GM19043 (cell line): Measurements from ENCODE around the gene TOP2B.

Experiments used
- ATAC-seq: cut with Tn5 transposase; IDR thresholded peaks from one replicate; pipeline ENCODE4 v1.9.1; 2021; ENCODE audit warnings: low read depth; ENCODE audit not compliant: unreplicated experiment

TOP2B gene, protein sequence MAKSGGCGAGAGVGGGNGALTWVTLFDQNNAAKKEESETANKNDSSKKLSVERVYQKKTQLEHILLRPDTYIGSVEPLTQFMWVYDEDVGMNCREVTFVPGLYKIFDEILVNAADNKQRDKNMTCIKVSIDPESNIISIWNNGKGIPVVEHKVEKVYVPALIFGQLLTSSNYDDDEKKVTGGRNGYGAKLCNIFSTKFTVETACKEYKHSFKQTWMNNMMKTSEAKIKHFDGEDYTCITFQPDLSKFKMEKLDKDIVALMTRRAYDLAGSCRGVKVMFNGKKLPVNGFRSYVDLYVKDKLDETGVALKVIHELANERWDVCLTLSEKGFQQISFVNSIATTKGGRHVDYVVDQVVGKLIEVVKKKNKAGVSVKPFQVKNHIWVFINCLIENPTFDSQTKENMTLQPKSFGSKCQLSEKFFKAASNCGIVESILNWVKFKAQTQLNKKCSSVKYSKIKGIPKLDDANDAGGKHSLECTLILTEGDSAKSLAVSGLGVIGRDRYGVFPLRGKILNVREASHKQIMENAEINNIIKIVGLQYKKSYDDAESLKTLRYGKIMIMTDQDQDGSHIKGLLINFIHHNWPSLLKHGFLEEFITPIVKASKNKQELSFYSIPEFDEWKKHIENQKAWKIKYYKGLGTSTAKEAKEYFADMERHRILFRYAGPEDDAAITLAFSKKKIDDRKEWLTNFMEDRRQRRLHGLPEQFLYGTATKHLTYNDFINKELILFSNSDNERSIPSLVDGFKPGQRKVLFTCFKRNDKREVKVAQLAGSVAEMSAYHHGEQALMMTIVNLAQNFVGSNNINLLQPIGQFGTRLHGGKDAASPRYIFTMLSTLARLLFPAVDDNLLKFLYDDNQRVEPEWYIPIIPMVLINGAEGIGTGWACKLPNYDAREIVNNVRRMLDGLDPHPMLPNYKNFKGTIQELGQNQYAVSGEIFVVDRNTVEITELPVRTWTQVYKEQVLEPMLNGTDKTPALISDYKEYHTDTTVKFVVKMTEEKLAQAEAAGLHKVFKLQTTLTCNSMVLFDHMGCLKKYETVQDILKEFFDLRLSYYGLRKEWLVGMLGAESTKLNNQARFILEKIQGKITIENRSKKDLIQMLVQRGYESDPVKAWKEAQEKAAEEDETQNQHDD (N-terminal part only)

GRCh38 chr3:25664812-25665314 lies at the start of gene TOP2B:
TSS of gene TOP2B (minus strand) at chr3:25664907. CDS start at chr3:25664297, 610 bp downstream.
- peak; percentile 80 for ATAC-seq

GRCh38 chr3:25713341-25713985 lies 48.8 kb upstream of the TOP2B start:
- ATAC-seq = no peak

GRCh38 chr3:25711090-25711489 lies 46.4 kb upstream of the TOP2B start:
- no peak for ATAC-seq

GRCh38 chr3:25708036-25708435 lies 43.3 kb upstream of the TOP2B start:
- no peak for ATAC-seq

DNA sequence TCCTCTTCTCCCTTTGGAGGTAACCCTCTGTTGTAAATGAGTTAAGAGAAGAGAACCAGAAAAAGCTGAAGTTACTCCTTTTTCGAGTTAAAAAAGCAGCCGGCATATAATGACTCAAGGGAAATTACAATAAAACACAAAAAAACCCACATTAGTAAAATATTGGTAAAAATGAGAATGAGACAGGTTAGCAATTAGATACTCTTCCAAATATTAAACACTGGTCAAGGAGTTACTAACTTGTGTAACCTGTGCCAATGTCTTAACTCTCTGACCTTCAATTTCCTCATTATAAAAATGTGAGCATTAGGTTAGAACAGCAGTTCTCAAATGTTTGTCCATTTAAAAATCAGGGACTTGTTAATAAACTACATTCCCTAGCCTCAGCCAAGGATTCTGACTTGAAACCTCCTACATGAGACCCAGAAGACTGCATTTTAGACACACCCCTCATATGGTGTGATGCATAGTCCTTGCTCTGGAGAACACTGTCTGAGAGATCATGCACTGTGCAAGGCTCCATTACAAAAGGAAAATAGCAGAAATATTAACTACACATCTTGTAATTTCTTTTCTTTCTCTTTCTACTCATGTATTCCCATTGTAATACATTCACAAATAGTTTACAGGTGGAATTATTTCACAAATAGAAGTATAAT lies 42.7 kb upstream of the TOP2B start:
- no peak for ATAC-seq

- no peak for ATAC-seq
Measured at GRCh38 chr3:25706213-25706612, 41.5 kb upstream of the TOP2B start.

DNA sequence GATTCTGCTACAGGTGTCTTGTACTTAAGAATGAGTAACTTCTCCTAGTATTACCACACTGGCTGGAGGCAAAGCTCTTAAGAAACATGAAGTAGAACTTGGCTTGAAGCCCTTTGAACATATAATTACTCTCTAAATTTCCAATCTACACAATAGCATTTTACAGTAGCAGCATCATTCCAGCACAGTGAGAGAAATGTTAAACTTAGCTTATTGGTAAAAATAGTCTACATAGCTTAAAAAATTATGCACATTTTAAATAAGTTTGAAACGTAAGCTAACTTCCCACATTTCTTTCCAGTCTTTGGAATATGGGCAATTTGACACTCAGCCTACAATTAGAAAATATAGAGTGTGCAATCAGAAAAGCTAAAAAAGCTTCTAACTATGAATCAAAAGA lies 32.8 kb upstream of the TOP2B start:
- no peak for ATAC-seq

- ATAC-seq = no peak
Measured at GRCh38 chr3:25695731-25696420, 31.2 kb upstream of the TOP2B start.

DNA sequence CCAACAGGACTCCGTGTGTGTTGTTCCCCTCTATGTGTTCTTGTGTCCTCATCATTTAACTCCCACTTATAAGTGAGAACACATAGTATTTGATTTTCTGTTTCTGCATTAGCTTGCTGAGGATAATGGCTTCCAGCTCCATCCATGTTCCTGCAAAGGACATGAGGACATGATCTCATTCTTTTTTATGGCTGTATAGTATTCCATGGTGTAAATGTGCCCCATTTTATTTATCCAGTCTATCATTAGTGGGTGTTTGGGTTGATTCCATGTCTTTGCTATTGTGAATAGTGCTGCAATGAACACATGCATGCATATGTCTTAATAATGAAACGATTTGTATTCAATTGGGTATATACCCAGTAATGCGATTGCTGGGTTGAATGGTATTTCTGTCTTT lies 28.5 kb upstream of the TOP2B start:
- no peak for ATAC-seq

DNA sequence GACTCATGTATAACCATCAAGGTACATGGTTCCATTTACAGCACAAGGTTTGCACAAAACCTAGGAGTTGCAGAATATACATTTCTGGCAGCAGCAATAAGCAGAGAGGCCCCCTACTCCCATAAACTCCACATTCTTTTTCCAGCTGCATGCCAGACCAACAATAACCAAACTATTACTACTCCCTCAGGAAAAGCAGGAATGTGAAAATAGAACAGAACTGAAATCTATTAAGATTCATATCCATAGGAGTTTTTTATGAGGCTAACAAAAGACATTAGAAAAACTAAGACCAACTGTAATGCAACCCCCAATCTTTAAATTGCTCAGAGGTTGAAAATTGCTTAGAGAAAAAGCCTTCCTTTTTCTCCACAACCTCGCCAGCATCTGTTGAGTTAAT lies 27.6 kb upstream of the TOP2B start:
- no peak for ATAC-seq

GRCh38 chr3:25690768-25691533 lies 26.2 kb upstream of the TOP2B start:
- no peak for ATAC-seq

- no peak for ATAC-seq
Measured at GRCh38 chr3:25689226-25689625, 24.5 kb upstream of the TOP2B start.

DNA sequence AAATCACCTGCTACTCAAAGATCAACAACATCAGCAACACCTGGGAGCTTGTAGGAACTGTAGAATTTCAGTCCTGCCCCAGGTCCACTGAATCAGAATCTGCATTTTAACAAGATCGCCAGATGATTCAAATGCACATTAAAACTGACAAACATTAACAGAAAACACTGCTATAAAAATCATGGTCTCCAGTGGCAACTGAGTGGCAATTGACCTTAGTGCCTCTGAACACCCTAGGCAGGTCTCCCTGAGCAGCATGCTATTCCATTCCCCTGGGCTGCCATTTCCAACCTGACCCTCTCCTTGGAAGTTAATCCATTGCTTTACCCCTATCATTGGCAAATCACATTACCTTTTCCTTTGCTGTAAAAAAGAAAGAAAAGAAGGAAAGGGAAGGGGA lies 23.0 kb upstream of the TOP2B start:
- no peak for ATAC-seq

DNA sequence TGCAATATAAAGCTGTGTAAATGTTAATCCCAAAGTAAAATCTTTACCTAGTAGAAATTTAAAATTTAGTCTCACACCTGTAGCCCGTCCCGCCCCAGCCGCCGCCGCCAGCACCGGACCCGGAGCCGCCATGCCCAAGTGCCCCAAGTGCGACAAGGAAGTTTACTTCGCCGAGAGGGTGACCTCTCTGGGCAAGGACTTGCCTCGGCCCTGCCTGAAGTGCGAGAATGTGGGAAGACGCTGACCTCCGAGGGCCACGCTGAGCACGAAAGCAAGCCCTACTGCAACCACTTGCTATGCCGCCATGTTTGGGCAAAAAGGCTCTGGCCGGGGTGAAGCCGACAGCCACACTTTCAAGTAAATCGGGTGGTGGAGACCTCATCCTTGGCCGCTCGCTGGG lies 22.1 kb upstream of the TOP2B start:
- ATAC-seq = no peak

DNA sequence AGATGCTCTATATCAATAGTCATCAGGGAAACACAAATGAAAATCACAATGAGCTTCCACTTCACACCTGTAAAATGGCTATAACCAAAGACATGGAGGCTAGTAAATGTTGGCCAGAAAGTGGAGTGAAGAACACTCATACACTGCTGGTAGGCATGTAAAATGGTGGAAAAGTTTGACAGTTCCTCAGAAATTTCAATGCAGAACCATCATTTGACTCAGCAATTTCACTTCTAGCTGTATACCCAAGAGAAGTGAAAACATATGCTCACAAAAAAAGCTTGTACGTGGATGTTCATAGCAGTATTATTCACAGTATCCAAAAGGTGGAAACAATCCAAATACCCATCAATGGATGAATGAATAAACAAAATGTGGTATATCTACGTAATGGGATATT lies 19.2 kb upstream of the TOP2B start:
- no peak for ATAC-seq

DNA sequence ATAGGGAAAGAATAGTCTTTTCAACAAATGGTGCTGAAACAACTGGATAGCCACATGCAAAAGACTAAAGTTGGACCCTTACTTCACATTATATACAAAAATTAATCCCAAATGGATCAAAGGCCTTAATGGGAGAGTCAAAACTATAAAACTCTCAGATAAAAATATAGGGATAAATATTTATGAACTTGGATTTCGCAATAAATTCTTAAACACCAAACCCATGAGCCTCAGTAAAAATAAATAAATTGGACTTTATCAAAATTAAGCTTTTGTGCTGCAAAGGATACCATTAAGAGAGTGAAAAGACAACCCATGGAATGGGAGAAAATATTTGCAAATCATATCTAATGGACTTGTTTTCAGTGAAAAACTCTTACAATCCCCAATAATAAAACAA lies 18.7 kb upstream of the TOP2B start:
- no peak for ATAC-seq

DNA sequence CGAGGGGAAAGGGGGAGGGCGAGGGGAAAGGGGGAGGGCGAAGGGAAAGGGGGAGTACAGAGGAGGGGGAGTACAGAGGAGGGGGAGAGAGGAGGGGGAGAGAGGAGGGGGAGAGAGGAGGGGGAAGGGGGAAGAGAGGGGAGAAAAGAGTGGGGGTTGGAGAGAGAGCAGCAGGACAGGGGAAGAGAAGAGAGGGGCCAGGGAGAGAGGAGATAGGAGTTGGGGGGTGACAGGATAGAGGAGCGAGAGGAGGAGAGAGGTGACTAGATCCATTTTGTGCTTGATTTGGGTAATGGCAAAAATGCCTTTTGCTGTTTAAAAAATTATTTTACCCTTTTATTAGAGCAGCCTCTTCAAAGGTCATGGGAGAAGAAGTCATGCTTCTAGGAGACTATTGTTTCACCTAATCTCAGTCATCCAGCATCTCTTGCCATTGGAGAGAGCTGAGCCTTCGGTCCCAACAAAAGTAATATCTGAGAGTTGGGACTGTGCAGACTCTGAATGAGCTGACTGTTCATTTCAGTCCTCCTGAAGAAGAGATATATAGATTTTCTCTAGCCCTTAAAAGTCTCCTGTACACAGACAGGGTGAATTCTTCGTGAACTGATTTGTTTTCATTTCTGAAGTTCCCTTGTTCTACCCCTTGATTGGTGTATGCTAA lies 15.1 kb upstream of the TOP2B start:
- no peak for ATAC-seq

DNA sequence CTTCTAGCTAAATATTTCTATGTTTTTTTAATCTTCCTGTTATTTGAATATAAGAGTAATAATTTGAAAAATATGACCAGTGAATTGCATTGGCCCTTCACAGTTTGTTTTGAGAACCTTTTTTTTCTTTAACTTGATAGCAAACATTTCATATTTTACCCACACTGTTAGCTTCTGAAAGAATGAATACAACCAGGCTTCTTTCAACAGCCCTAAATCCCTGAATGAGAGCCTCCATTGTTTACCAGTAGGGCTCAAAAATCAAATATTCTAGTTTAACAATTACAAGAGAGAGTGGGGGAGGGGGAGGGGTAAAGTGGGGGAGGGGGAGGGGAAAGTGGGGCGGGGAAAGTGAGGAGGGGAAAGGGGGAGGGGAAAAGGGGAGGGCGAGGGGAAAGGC lies 14.5 kb upstream of the TOP2B start:
- ATAC-seq = no peak
